Stimulated activated CD8-positive, alpha-beta memory T cell treated with anti-CD3 and anti-CD28 coated beads, Interleukin-7, amount 100 ng/mL, for 1 hour (primary cell): ENCODE results near the gene CHSY3.
"Not testable (repeated sequence)": the region's sequence is repeated elsewhere in the genome, so short reads cannot be mapped to it uniquely, and the experiment has no call there.

ENCODE experiments used
- DNase-seq, 2 donors: peaks; one replicate each; pipeline ENCODE4 v3.0.0-alpha.2; 2020; ENCODE audit warnings: low read depth in 2 of 2

Gene CHSY3

GRCh38 chr5:130159968-130160367, 255.7 kb downstream of the CHSY3 start:
- DNase-seq = no peak

- DNase-seq = no peak
Observed at GRCh38 chr5:130164966-130165365, 260.7 kb downstream of the CHSY3 start.

GRCh38 chr5:130166839-130167490, 262.7 kb downstream of the CHSY3 start:
- no peak for DNase-seq

GRCh38 chr5:130168211-130168610, 263.9 kb downstream of the CHSY3 start:
- DNase-seq = no peak

GRCh38 chr5:130171699-130172098, 267.4 kb downstream of the CHSY3 start:
- DNase-seq = no peak

GRCh38 chr5:130183115-130183514, 278.9 kb downstream of the CHSY3 start:
- DNase-seq = no peak

GRCh38 chr5:130189961-130190360, 285.7 kb downstream of the CHSY3 start:
- DNase-seq = no peak

- DNase-seq = no peak
Observed at GRCh38 chr5:130198927-130199326, 294.7 kb downstream of the CHSY3 start.

- DNase-seq = no peak
Observed at GRCh38 chr5:130206686-130207085, 302.4 kb downstream of the CHSY3 start.

- DNase-seq = no peak
Observed at GRCh38 chr5:130213607-130214006, 309.3 kb downstream of the CHSY3 start.

GRCh38 chr5:130216286-130216685, 312.0 kb downstream of the CHSY3 start:
- no peak for DNase-seq

GRCh38 chr5:130222573-130222972, 318.3 kb downstream of the CHSY3 start:
- no peak for DNase-seq

GRCh38 chr5:130226556-130226955, 322.3 kb downstream of the CHSY3 start:
- not testable (repeated sequence) for DNase-seq

GRCh38 chr5:130227699-130228098, 323.4 kb downstream of the CHSY3 start:
- DNase-seq = no peak

- no peak for DNase-seq
Observed at GRCh38 chr5:130231786-130232185, 327.5 kb downstream of the CHSY3 start.

- DNase-seq = no peak
Observed at GRCh38 chr5:130234816-130235215, 330.6 kb downstream of the CHSY3 start.
